HUES64 (cell line): Measurements from ENCODE around the gene FLAD1.

Source experiments
- H3K27ac ChIP-seq: 2 replicates; pipeline ENCODE4 v1.7.0; 2013; ENCODE audit warnings: low read depth, low read length, inconsistent platforms
- H3K27me3 ChIP-seq: 2 replicates; pipeline ENCODE4 v1.6.1; 2013; ENCODE audit warnings: mild to moderate bottlenecking, low read length; ENCODE audit not compliant: insufficient read depth
- H3K36me3 ChIP-seq: 2 replicates; pipeline ENCODE4 v1.6.1; 2013; ENCODE audit warnings: mild to moderate bottlenecking, low read length; ENCODE audit not compliant: insufficient read depth
- H3K4me1 ChIP-seq: 2 replicates; pipeline ENCODE4 v1.6.1; 2013; ENCODE audit warnings: mild to moderate bottlenecking, low read length, moderate library complexity; ENCODE audit not compliant: insufficient read depth
- H3K4me3 ChIP-seq: 2 replicates; pipeline ENCODE4 v1.5.1; 2013; ENCODE audit warnings: mild to moderate bottlenecking, low read length, moderate library complexity
- H3K9ac ChIP-seq: 2 replicates; pipeline ENCODE4 v1.6.1; 2013; ENCODE audit warnings: mild to moderate bottlenecking, low read depth, low read length
- H3K9me3 ChIP-seq: 2 replicates; pipeline ENCODE4 v1.6.1; 2013; ENCODE audit warnings: low read depth, low read length; ENCODE audit not compliant: insufficient read depth
- WGBS: fragments of 150-250, 120-280 bp; methylation state at CpG from one replicate; pipeline ENCODE4 v1.1.7; 2013; ENCODE audit warnings: missing lambda C conversion rate; 5-methylcytosine and 5-hydroxymethylcytosine counted together

The FLAD1 gene

DNA sequence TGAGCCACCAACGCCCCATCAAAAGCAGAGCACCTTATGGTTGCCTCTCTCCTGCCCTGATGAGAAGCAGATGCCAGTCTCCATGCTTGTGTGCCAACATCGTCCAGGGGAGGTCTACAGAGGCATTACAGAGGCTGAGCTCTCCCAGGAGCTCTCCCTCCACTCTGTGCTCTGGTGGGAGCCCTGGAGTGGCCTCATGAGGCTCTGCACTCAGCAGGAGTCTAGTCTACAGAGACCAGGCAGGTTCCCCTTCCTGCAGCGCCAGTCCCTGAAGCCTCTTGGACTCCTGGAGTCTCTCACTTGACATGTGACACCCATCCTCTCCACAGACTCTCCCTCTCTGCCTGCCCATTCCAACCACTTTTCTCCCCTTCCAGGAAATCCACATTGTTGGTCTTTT lies 53.9 kb downstream of the FLAD1 start:
- WGBS = 95% methylated on average over 3 of the region's 3 CpGs
- no peak overlapping the region for H3K27ac ChIP-seq

GRCh38 chr1:155037851-155038441 lies 54.8 kb downstream of the FLAD1 start:
- Histone ChIP-seq H3K36me3 (no peaks in the 10 kb centered on the region), H3K9me3 (no peaks in the 10 kb centered on the region), H3K4me3 (no peak overlapping the region), H3K27me3 (no peaks in the 10 kb centered on the region), H3K4me1 (peaks cover 3% of the 10 kb centered on the region; the same call in 1 of the 2 replicates), H3K27ac (no peak overlapping the region), H3K9ac (no peak overlapping the region)
- WGBS = 90% methylated on average over 6 of the region's 6 CpGs

More for the DNA sequence above, 53.9 kb downstream of the FLAD1 start:
- H3K27me3 ChIP-seq = no peaks in the 10 kb centered on the region
- no peaks in the 10 kb centered on the region for H3K36me3 ChIP-seq
- no peaks in the 10 kb centered on the region for H3K9me3 ChIP-seq
- no peak overlapping the region for H3K9ac ChIP-seq
- no peak overlapping the region for H3K4me3 ChIP-seq
- H3K4me1 ChIP-seq = peaks cover 3% of the 10 kb centered on the region; the same call in 1 of the 2 replicates

DNA sequence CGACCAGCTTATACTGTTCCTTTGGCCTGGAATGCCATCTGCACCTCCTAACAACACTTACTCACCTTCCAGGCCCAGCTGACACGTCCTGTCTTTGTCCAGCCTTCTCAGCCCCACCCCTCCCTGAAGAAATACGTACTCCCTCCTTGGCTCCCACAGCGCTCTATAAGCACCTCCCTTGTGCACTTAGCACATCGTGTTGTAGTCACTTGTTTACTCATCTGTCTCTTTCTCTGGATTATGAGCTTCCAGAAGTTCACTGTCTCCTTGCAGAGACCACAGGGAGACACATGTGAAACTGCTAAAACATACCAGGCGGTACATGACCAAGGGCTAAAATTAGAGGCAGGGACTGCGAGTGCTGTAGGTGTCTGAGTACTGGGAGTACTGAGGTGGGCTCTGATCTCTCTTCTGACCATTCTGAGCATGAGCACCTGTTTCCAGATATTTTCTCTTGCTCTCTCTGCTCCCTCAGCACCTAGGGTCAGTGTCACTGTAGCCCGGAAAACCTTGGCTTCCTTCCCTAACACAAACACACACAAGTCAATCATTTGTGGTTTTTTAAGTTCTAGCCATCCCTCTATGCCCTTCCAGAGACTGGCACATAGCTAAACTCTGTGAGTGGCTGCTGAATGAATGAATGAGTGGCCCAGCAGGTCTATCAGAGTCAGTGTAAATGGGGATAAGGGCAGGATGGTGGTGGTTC lies 55.6 kb downstream of the FLAD1 start:
- 71% methylated on average over 8 of the region's 8 CpGs for WGBS
- H3K4me1 ChIP-seq = peaks cover 3% of the 10 kb centered on the region; the same call in 1 of the 2 replicates
- no peaks in the 10 kb centered on the region for H3K27me3 ChIP-seq
- no peaks in the 10 kb centered on the region for H3K36me3 ChIP-seq
- no peaks in the 10 kb centered on the region for H3K9me3 ChIP-seq
- H3K27ac ChIP-seq = no peak overlapping the region
- no peak overlapping the region for H3K9ac ChIP-seq
- H3K4me3 ChIP-seq = no peak overlapping the region

DNA sequence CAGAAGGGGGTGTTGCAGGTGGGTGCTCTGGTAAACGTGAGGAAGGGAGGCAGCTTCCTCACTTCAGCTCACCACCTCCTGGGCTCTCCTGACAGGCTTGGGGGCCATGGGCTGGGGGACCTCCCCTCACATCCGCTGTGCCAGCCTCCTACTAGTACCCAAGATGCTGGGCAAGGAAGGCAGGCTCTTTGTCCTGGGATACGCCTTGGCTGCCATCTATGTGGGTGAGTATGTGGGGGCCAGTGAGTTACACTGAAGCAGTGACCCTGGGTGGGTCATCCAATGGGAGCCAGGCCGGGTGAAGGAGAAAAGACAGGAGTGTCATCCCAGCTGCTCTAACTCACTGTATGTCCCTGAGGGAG lies 56.1 kb downstream of the FLAD1 start:
- Histone ChIP-seq H3K27me3 (no peaks in the 10 kb centered on the region), H3K9ac (no peak overlapping the region), H3K4me3 (no peak overlapping the region), H3K27ac (no peak overlapping the region), H3K36me3 (no peaks in the 10 kb centered on the region), H3K4me1 (peaks cover 3% of the 10 kb centered on the region; the same call in 1 of the 2 replicates), H3K9me3 (no peaks in the 10 kb centered on the region)
- WGBS = 87% methylated on average over 4 of the region's 4 CpGs

- Histone ChIP-seq H3K4me3 (no peak overlapping the region), H3K9ac (no peak overlapping the region), H3K27ac (no peak overlapping the region), H3K9me3 (no peaks in the 10 kb centered on the region), H3K4me1 (peaks cover 10% of the 10 kb centered on the region; the same call in 1 of the 2 replicates), H3K27me3 (no peaks in the 10 kb centered on the region), H3K36me3 (no peaks in the 10 kb centered on the region)
- 94% methylated on average over 14 of the region's 14 CpGs for WGBS
Measured at GRCh38 chr1:155040358-155041093, 57.4 kb downstream of the FLAD1 start.
